NCI-H2227 treated with DMSO at 0.1 percent for 48 hours (cell line): ENCODE measurements around the gene HAUS2.

Experiments
- DNase-seq: peaks from one replicate; lab custom pipeline; 2025; lab: John Stamatoyannopoulos, UW

Gene HAUS2

GRCh38 chr15:42608752-42609488 lies 60.3 kb downstream of the HAUS2 start:
- DNase-seq, result no peak

DNA sequence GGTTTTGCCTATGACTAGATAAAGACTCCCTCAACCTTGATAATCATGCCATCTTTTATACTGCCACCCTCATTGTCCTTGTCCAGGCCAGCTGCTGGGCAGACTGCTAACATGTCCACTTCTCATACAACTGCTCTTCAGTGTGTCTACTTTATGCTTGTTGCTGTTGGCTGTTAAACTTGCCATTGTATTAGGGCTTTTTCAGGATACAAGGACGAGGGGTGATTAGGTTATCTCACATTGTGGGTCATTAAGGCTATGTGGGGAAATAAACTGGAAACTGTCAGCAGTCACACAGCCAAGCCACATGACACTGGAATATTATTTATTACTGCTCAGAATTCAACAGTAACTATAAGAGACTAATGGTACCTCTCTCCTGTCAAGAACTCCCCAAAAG lies 62.9 kb downstream of the HAUS2 start:
- DNase-seq, result no peak

GRCh38 chr15:42612367-42612912 lies 63.8 kb downstream of the HAUS2 start:
- DNase-seq, result no peak

- DNase-seq, result no peak
These were observed 67.5 kb downstream of the HAUS2 start for GRCh38 chr15:42616107-42616506.
